ENCODE measurements around the gene HES3.

The HES3 gene

GRCh38 chr1:6244401-6245049 lies 546 bp downstream of the HES3 start:
- in situ Hi-C loops (cut with MboI; ENCODE audit: low sequenced_read_pairs), result loop anchor here (10.0 kb wide), 1 partner anchor 160 kb away; no protein-coding TSS in a partner anchor

GRCh38 chr1:6245086-6245868 lies 1.3 kb downstream of the HES3 start:
- in situ Hi-C loops (cut with MboI; ENCODE audit: low sequenced_read_pairs), result loop anchor here (10.0 kb wide), 1 partner anchor 160 kb away; no protein-coding TSS in a partner anchor

DNA sequence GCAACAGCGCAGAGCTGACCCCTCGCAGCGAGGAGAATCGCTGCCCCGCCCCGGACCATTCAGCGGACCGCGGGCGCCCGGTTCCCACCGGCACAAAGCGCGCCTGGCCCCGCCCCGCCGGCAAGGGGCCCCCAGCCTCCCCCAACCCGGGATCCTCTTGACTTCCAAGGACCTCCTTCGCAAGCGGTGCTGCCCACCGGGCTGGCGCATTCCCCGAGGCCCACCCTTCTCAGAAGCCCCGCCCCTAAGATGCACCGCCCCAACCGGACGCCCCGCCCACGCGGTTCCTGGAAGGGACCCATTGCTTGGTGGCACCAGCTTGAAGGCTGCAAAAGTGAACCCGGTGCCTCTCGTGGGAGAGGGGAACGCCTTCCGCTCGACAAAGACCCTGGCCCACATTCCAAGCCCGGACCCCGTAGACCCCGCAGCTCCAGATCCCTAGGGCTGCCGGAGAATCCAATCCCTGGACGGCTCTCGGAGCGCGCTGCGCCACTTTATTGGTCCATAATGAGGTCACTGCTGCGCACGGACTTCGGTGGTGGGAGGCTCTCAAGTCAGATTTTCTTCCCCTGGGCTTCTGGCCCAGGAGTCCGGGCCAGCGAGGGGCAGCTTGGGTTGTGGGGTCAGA lies 2.0 kb downstream of the HES3 start:
- in situ Hi-C loops (cut with MboI; ENCODE audit: low sequenced_read_pairs), result loop anchor here (10.0 kb wide), 1 partner anchor 159 kb away; no protein-coding TSS in a partner anchor

DNA sequence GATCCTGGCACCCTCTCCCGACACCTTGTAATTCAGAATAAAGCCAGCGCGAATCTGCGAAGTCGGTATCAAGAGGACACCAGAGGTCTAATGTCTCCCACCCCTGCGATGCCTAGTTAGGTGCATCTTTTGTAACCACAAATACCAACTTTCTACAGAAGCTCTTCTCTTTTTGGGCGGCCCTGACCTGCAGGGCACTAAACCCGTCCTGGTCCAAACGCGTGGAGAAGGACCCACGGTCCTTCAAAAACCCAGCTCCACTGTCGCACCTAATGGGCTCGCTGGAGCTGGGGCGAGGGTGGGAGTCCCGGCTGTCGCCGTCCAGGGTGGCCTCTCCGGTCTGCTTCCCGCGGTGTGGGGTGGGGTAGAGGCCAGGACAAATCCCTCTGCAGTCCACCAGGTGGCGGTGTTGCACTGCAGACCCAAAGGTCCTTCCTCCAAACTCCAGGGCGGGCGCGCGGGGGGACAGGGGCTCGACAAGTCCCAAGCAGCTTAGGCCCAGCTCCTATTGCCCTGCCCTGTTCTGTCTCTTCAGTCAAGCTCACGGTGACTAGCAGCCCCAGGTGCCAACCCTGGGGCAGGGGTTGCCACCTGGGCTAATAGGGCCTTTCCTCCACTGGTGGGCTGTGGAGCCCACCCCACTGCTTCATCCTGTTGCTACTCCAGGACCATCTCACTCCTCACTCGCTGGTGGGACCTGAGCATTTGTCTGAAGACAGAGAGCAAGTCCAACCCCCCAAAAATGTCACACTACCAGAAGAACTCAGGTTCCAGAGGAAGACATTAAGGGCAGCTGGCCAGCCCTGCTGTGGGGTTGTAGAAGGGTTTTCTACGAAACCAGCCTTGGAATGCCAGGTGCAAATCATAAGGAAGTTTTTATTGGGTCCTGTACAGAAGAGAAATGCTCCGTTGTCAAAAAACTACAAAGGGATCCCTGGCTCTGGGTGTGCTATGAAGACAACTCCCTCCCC lies 2.8 kb downstream of the HES3 start:
- in situ Hi-C loops (cut with MboI; ENCODE audit: low sequenced_read_pairs), result loop anchor here (10.0 kb wide), 1 partner anchor 158 kb away; no protein-coding TSS in a partner anchor

DNA sequence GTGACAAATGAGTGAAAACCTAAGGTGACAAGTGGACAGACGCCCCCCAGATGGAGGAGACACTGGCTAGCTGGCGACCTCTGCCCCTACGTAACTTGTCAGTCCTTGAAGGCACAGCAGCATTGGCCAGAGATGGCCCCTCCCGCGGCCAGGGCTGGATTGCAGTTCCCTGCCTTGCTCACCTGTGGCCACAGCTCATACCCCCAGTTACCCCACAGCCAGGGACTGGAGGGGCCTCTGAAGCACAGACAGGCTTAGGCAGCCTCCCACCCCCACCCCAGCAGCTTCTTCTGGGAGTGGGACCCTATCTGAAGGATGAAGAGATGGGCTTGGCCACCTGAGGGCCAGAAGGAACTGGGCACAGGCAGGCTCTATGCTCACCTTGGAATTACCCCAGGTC lies 3.7 kb downstream of the HES3 start:
- in situ Hi-C loops (cut with MboI; ENCODE audit: low sequenced_read_pairs), result loop anchor here (10.0 kb wide), 1 partner anchor 157 kb away; no protein-coding TSS in a partner anchor

DNA sequence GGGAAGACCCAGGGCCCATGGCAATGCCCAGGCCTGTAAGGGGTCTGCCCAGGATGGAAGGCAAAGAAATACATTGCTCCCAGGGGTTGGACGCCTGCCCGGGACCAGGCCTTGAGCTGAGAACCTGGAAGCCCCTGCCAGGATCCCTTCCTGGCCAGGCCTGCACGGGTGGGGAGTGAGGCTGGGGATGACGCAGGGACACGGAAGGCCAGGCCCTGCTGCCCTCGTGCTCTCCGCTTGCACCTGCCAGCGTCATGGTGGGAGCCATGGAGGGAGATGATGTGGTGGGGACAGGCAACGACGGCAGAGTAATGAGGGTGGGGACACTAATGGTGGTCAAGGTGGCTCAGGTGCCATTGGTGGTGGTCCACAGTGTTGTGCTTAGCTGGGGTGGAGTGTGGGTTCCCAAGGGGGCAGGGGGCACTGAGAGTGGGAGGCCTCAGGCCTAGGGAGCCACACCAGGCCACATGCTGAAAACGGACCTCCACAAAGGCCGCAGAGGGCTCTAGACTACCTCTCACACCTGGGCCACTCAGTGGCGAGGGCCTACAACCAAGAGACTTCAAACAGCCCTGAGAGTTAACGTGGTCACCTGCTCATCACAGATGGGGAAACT lies 4.3 kb downstream of the HES3 start:
- in situ Hi-C loops (cut with MboI; ENCODE audit: low sequenced_read_pairs), result loop anchor here (10.0 kb wide), 1 partner anchor 157 kb away; no protein-coding TSS in a partner anchor

- in situ Hi-C loops (cut with MboI; ENCODE audit: low sequenced_read_pairs), result loop anchor here (10.0 kb wide), 1 partner anchor 156 kb away; no protein-coding TSS in a partner anchor
Observed at GRCh38 chr1:6248932-6249738, 5.2 kb downstream of the HES3 start.

DNA sequence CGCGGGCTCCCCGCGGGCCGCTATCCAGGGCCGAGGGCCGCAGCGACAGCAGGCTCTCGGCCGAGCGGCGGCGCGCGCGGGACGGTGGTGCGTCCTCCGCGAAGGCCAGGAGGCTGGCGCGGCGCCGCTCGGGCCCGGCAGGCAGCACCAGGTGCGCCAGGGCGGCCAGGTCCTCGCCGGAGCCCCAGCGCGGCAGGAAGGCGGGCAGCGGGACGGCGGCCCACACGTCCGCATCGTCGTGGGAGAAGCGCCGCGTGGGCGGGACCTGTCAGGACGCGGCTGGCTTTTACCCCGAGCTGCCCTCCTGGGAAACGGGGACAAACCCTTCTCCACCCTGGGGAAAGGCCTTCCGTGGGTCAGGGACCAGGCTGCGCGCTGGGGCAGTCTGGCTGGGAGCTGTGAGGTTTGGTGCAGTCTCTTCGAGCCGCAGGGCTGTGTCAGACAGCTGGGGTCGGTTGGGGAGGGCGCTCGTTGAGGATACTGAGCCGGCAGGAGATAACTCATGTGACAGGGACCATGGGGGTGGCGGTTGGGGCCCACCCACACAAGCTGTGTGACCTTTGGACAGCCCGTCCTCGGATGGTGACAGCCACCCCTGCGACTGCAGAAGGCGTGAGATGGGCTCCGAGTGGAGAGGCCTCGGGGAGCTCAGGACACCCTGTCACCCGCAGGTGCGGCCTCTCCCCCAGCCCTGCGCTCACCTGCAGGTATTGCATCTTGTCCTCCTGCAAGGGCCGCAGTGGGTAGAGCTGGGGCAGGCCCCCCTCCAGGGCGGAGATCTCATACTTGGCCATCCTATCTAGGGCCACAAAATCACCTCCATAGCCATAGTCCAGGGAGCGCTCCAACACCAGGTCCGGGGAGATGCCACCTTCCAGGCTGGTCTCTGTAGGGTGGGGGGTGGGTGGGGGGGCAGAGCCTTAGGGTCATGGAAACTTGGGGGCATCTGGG lies 6.0 kb downstream of the HES3 start:
- in situ Hi-C loops (cut with MboI; ENCODE audit: low sequenced_read_pairs), result loop anchor here (10.0 kb wide), 2 partner anchors 95 to 155 kb away; no protein-coding TSS in a partner anchor

DNA sequence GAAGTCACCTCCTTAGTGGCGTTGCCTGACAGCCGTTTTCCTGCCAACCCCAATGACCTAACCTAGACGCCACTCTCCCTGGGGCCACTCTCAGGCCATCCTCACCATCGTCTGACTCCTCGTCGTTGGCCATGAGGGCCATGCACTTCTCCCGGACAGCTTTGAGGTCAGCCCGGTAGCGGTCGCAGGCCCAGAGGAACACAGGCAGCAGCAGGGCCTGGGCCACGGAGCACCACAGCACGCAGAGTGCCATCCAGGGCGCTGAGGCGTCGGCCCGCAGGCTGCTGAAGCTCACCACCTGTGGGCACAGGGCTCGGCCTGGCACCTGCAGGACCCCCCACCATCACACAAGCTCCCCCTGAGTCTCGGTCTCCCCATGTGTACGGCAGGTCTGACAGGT lies 7.3 kb downstream of the HES3 start:
- in situ Hi-C loops (cut with MboI; ENCODE audit: low sequenced_read_pairs), result loop anchor here (10.0 kb wide), 1 partner anchor 94 kb away; no protein-coding TSS in a partner anchor

- in situ Hi-C loops (cut with MboI; ENCODE audit: low sequenced_read_pairs), result loop anchor here (10.0 kb wide), 1 partner anchor 93 kb away; no protein-coding TSS in a partner anchor
Observed at GRCh38 chr1:6251681-6252373, 7.8 kb downstream of the HES3 start.

- in situ Hi-C loops (cut with MboI; ENCODE audit: low sequenced_read_pairs), result loop anchor here (10.0 kb wide), 1 partner anchor 92 kb away; no protein-coding TSS in a partner anchor
Observed at GRCh38 chr1:6252374-6252710, 8.4 kb downstream of the HES3 start.

- in situ Hi-C loops (cut with MboI; ENCODE audit: low sequenced_read_pairs), result loop anchor here (10.0 kb wide), 1 partner anchor 91 kb away; no protein-coding TSS in a partner anchor
Observed at GRCh38 chr1:6253380-6253779, 9.4 kb downstream of the HES3 start.

DNA sequence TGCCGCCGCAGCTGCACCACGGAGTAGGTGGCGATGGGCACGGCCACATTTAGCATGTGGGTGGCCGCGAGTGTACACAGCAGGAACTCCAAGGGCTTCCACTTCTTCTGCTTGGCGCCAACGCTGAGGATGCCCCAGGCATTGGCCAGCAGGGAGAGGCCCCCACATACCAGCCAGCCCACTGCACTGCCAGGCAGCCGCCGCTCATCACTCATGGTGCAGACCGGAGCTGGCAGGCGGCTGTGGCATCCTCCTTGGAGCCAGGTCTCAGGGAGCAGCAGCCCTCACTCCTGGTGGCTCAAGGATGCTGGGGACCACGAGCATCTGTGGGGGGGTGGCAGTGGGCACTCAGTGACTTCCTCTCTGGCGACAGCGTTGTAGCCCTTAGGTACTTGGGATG lies 10.7 kb downstream of the HES3 start:
- in situ Hi-C loops (cut with MboI; ENCODE audit: low sequenced_read_pairs), result loop anchor here (10.0 kb wide), 1 partner anchor 90 kb away; no protein-coding TSS in a partner anchor

DNA sequence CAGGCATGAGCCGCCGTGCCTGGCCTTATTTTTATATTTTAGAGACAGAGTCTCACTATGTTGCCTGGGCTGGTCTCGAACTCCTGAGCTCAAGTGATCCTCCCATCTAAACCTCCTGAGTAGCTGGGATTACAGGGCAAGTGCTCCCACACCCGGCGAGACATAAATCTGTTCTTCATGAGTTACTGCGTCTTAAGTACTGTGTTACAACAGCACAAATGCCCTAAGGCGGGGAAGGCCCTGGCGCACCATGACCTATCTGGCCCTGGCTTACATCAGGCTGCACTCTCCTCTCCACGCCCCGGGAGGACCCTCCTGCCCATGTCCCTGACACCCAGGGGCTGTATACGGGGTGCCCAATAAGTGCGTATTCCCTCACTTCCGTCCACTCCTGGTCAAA lies 12.7 kb downstream of the HES3 start:
- in situ Hi-C loops (cut with MboI; ENCODE audit: low sequenced_read_pairs), result loop anchor here (10.0 kb wide), 1 partner anchor 88 kb away; no protein-coding TSS in a partner anchor

DNA sequence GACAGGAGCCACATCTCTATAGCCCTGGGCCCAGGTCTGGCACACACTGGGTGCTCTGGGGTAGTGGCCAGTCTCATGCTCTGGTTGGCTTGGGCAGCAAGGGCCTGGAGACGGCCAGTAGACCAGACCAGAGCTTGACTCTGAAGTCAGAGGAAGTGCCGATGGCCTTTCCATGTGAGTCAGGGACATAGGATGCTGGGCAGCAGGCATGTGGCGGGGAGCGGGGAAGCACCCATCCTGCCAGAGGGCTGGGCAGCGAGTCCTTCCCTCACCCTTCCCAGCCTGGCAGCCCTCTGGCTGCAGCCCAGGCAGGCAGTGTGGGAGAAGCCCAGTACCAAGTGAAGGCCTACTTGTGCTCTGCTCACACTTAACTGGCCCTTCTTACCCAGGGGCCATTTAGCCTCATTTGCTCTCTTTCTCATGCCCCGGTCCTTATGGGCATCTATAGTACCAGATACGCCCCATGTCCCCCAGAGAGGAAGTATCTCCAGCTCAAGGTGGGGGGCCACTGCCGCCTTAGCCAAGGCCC lies 13.6 kb downstream of the HES3 start:
- in situ Hi-C loops (cut with MboI; ENCODE audit: low sequenced_read_pairs), result loop anchor here (10.0 kb wide), 1 partner anchor 87 kb away; no protein-coding TSS in a partner anchor

GRCh38 chr1:6258675-6259074 lies 14.7 kb downstream of the HES3 start:
- in situ Hi-C loops (cut with MboI; ENCODE audit: low sequenced_read_pairs), result loop anchor here (10.0 kb wide), 1 partner anchor 86 kb away; no protein-coding TSS in a partner anchor

Data from HL-60/S4 (cell line).